HG03095 (cell line): ENCODE results near the gene COA7.
"Not testable (repeated sequence)": the region's sequence is repeated elsewhere in the genome, so short reads cannot be mapped to it uniquely, and the experiment has no call there.

ENCODE experiments used
- ATAC-seq: cut with Tn5 transposase; IDR thresholded peaks from one replicate; pipeline ENCODE4 v1.9.1; 2021; ENCODE audit warnings: moderate library complexity; ENCODE audit not compliant: unreplicated experiment

Gene COA7

DNA sequence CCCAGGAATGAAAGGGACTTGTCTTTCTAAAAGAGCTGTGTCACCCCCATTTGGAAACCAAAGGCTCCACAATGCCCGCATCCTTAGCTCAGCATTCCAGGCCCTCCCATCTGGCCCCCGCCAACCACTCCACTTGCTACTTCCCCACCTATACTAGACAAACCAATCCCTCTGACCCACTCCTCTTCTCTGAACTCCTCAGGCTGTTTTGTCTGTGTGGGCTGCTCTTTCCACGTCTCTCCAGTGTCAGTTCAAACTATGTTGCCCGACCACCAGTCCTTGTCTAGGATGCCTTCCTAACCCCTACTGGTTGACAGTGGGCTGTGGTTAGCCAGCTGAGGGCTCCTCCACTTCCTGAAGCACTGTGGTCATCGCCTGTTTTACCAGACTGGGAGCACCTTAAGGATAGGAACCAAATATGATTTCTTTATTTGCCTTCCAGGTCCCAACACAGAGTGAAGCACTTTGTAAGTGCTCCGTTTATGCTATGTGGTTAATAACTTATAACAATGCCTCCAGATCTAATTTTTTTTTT lies 8.1 kb upstream of the COA7 start:
- ATAC-seq, result no peak

DNA sequence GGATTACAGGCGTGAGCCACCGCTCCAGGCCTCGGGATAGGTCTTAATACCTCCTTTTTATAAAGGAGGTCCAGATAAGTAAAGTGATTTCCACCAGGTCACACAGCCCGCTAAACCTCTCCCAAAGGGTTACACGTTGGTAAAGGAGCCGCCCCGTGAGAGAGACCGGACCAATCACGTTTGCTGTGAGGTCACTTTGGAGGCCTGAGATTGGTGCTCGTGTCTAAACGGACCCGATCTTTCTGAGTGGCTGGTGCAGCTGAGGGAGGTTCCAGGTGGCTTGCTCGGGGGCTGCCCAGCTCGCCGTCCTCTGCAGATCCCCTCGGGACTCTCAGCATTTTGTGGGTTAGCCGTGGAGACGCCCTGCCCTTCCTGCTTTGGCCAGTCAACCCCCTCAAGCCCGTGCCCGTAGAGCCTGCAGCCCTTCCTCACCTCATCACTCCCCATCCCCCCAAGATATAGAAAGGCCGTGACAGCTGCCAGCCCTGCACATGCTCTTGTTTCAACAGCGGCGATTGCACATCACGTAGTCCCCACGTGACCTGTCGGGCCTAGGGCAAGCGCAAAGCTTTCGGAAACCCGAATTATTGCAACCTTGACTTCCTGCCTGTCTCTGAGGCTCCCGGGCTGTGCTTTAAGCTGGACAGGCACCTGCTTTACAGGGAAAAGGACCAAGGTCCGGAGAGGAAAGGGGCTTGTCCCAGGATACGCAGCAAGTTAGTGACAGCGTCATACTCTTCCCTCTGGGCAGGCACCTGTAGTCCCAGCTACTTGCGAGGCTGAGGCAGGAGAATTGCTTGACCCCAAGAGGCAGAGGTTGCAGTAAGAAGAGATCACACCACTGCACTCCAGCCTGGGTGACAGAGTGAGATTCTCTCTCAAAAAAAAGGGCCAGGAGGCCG lies 5.0 kb upstream of the COA7 start:
- peak; percentile 85 for ATAC-seq

DNA sequence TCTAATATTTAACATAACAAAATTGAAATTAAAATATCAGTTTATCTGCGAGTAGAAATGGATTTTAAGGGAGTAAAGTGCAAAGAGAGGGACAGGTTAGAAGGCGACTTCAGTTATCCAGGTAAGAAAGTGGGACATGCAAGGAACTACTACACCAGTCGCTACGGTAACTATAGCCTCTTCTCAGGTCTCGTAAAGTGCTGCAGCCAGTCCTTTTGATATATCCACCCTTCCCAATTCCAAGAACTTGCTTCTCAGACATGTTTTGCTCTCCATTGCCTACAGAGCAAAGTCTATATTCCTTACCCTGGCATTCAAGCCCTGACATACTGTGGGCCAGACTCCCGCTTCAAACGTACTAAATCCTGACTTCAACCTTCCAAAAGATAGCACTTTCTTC lies 2.5 kb downstream of the COA7 start:
- no peak for ATAC-seq

DNA sequence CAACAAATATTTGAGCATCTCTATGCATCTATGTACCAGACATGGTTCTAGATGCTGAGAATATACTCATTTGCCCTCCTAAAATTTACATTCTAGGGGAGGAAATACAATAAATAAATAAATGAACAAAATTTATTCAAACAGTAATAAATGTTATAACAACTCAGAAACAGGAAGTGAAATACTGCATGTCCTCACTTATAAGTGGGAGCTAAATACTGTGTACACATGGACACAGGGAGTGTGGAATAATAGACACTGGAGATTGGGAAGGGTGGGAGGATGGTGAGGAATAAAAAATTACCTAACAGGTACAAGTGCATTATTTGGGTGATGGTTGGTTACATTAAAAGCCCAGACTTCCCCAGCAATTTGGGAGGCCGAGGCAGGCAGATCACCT lies 4.3 kb downstream of the COA7 start:
- ATAC-seq, result no peak

DNA sequence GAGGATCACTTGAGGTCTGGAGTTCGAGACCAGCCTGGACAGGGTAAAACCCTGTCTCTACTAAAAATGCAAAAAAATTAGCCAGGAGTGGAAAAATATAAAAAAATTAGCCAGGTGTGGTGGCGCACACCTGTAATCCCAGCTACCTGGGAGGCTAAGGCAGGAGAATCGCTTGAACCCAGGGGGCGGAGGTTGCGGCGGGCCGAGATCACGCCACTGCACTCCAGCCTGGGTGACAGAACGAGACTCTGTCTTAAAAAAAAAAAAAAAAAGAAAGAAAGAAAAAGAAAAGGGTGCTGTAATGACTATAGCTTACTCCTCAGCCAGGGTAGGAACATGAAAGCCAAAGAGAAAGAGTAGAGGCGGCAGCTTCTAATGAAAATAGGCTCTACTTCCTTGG lies 4.8 kb downstream of the COA7 start:
- ATAC-seq, result not testable (repeated sequence)

DNA sequence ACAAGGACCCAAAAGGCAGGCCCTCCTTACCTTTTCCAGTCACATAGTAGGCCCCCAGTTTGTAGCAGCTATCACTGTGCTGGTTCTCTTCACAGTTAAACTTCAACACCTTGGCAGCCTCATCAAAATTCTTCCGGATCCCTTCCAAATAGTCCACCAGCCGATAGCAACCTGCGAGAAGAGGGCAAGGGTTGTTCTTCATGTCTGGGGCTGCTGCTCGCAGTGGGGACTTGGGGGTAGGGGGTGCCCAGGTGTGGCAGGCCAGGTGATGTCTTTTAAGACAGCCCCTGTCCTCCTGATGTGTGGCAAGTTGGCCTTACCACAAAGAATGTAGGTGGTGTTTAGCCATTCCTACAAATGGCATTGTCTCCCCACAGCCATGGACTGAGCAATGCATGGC lies 5.5 kb downstream of the COA7 start:
- no peak for ATAC-seq

DNA sequence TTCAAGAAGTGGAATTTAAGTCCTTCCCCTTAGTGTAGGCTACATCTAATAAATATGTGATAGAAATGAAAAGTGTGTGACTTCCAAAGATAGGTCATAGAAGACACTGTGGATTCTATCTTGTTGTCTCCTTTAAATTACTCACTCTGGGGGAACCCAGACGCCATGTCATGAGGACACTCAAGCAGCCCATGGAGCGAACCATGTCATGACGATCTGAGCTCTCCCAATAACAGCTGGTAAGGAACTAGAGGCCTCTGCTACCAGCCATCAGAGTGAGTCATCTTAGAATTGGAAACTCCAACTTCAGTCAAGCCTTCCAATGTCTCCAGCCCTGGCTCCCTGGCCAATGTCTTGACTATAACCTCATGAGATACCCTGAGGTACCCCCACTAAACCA lies 6.3 kb downstream of the COA7 start:
- ATAC-seq, result no peak

DNA sequence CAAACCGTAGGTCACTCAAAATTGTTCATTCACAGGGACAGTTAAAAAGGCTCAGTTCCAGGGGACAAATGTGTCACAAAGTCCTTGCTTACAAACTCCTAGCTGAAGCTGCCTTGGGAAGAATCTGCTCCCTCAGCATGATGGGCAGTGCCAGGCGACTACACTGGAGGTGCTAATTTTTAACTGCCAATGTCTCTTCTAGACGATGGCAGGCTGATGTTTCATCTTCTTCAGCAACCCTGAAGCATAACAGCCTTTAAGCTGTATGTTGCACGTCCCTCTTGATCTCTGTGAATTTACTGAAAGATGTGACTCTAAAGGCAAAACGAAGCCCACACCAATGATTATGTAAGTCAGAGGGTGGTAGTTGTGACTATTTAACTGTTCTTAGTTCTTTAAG lies 11.3 kb downstream of the COA7 start:
- ATAC-seq, result no peak

DNA sequence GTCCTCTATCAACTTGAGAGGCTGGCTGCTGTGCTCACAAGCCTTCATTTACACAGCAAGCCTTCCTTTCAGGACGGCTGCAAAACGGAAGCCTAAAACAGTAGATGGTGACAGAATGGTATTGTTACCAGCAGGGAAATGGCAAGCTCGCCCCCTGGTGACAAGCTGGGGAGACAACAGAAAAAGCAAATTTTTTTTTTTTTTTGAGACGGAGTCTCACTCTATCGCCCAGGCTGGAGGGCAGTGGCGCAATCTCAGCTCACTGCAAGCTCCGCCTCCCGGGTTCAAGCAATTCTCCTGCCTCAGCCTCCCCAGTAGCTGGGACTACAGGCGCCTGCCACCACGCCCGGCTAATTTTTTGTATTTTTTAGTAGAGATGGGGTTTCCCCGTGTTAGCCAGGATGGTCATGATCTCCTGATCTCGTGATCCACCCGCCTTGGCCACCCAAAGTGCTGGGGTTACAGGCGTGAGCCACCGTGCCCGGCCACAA lies 11.8 kb downstream of the COA7 start:
- peak; percentile 85 for ATAC-seq

DNA sequence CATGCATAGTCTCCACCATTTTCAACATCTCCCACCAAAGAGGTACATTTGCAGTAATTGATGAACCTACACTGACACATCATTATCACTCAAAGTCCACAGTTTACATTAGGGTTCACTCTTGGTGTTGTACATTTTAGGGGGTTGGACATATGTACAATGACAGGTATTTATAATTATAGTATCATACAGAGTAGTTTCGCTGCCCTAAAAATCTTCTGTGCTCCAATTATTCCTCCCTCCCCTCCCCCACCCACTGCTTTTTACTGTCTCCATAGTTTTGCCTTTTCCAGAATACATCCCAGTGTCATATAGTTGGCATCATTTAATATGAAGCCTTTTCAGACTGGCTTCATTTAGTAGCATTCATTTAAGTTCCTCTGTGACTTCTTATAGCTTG lies 13.6 kb downstream of the COA7 start:
- no peak for ATAC-seq

DNA sequence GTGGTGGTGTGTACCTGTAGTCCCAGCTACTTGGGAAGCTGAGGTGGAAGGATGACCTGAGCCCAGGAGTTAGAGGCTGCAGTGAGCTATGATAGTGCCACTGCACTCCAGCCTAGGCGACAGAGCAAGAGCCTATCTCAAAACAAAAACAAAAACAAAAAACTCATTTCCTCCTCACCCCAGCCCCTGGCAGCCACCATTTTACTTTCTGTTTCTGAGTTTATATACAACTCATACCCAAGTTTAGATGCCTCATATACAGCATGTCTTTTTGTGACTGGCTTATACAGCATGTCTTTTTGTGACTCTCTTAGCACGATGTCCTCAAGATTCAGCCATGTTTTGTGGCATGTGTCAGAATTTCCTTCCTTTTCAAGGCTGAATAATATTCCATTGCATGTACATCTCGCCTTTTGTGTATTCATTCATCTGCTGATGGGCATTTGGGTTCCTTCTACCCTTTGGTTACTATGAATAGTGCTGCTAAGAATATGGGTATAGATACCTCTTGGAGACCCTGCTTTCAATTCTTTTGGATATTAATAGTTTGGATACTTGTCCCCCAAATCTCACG lies 14.7 kb downstream of the COA7 start:
- ATAC-seq, result no peak

DNA sequence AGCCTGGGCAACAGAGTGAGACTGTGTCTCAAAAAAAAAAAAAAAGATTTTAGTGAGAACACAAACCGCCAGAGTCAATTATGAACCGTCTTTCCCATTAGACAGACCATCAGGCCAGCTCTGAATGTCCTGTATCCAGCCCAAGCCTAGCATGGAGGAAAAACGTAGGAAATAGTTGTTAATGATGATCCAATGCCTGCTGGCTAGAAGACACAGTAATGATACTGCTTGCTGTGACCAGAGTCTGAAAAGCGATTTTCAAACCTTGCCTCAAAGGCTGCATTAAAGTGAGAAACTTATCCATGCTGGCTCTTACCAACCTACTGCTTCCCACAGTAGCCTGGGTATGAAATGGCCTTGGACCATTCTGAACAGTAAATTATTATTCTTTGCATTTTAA lies 17.0 kb downstream of the COA7 start:
- ATAC-seq, result no peak

DNA sequence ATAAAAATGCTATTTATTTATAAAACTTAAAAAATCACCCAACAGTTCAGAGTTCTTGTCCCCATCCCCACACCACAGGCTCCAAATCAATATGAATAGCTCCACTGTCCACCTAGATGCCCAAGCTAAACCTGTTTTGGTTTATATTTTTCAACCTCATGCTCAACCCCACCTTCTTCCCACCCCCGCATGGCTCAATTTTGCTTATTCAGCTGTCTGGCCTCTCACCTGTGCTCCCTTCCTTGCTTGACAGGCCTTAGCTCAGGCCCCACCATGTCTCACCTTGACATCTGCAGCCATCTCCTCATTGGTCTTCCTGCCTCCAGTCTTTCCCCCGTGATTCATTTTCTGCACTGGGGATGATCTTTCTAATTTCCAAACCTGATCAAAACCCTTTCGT lies 17.8 kb downstream of the COA7 start:
- ATAC-seq, result no peak

DNA sequence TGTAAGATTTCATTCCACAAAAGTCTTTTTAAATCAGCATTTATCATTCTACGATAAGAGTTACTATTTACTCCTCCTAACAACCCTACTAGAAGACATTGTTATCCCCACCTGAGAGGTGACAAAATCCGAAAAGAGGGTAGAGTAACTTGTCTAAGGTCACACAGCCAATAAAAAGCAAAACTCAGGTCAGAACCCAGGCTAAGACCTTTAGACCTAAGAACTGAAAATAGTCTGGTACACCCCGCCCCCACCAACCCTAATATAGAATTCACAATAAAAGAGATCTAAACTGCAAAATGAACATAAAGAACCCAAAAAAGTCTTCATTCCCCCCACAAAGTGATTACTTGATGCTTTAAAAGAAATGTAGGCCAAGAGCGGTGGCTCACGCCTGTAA lies 18.6 kb downstream of the COA7 start:
- ATAC-seq, result no peak

DNA sequence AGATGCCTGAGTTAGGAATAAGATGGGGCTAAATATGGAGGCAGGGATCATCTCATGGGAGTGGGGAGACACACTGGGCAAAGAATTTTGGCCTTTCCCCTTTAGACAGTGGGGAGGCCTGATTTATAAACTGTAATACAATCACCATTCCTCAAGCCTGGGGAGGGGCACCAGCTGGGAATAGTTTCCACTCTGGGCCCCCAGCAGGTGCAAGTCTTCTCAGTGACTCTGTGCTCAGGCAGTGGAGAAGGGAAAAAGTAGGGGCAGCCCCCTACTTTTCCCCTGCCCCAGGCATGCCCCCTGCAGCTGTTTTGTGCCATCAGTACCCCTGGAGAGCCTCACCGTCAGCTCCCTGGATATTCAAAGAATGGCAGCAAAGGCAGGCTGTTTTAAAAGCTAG lies 19.1 kb downstream of the COA7 start:
- ATAC-seq, result no peak

DNA sequence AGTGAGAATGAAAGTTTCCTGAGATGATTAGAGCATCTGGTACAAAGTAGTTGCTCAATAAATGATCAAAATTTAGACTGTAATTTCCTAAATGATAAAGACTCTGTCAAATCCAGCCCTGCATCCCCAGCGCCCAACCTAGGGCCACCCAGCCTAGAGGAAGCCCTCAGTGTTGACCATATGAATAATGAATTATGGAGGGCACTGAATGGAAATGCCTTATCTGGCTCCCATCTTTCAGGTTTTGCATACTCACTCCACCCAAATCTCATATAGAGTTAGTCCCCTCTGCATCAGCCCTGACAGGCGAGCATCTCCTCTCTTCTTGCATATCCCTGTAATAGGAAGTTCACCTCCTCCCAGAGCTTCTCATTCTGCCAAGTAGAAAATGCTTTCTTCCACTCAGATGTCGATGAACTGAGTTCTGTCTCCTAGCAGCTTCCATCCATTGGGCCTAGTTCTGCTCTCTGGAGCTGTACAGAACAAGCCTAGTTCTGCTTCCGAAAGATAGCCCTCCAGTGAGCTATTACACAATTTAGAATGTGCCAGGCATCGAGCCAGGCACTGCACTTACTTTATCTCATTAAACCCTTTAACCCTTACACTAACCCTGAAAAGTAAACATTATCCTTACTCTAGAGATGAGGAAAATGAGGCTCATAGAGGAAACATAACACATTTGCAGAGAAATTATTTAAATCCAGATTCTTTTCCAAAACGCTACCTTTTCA lies 20.9 kb downstream of the COA7 start:
- ATAC-seq, result no peak

DNA sequence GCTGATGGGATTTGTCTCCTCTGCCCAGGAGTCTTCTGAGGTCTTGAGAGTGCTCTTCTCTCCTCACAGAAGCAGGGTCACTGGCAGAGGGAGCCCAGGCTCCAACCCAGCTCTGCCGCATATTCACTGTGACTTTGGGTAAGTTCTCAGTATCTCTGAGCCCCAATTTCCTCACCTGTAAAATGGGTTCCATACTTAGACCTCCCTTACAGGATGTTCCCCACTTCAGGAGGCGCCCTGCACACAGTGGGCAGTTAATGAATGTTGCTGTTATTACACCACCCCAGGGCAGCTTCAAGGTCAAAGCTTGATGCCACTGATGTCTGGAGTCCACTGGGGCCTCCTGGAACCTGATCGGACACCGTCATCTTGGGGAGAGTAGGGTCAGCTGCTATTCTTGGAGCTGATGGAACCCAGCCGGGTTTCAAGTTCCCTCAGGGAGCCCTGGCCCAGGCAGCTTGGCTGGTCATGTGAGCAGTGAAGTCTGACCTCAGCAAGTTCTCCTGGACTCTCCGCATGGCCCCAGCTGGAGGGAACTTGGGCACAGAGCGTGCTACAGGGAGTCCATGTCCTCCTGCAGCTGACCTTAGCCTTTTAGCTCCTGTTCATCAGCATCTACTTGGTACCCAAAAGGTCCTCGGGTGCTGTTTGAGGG lies 21.8 kb downstream of the COA7 start:
- no peak for ATAC-seq

DNA sequence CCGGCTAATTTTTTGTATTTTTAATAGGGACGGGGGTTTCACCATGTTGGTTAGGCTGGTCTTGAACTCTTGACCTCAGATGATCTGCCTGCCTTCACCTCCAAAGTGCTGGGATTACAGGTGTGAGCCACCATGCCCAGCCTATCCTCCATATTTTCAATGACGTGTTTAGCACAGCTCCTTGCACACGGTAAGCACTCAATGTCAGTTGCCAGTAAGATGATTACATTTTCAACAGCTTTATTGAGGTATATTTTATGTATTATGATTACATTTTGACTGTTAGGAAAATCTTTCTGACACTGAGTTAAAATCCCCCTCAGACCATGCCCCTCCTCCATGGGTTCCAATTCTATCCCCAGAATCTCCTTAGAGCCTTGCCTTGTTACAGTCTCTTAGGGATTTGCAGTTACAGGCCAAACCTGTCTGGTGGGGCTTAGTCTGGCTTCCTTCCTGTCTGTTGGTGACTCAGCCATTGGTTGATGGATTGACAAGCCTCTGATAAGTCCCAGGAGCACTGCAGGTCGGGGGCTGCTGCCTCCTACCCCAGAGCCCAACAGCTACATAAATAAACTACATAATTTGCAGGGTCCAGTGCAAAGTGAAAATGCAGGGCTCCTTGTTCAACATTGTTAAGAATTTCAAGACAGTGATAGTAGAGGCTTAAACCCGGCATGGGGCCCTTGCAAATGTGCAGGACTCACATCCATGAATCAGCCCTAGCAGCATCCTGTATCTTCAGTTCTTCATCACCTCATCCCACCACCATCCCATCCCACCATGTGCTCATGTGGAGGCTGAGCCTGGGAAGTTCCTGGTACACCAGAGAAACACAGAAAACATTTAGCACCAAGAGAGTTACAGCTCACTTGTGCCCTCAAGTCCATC lies 23.4 kb downstream of the COA7 start:
- ATAC-seq, result no peak

DNA sequence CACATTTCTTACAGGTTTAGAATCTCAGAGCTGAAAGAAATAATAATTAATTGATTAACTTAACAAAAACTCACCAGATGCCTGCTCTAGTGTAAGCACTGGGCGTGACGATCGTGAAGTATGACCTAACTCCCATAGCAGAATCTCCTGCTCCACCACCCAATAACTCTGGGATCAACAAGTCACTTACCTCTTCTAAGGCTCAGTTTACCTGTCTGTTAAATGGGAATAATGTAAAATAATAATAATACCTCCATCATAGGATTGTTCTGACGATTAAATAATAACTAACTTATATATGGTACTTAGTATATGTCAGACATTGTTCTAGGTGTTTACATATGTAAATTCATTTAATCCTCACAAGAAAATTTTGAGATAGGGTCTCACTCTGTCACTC lies 24.6 kb downstream of the COA7 start:
- ATAC-seq, result no peak

DNA sequence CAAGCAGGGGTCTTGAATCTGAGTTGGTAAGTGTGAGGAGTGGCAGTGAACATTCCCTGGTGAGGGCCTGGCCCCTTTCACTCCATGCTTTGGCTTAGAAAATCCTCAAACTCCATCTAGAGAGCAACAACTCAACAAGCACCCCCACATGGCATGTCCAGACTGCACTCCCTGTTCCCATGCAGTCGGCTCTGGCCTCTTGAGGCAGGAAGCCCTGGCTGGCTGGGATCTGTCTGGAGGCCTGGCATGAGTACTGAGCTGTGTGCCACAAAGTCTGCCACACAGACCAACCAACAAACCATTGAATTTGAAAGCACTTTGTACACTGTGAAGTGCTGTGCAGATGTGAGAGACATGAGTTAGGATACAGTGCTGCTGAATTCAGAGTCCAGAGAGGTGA lies 25.2 kb downstream of the COA7 start:
- no peak for ATAC-seq
